ENCODE results near the gene LPP.
A peak's percentile ranks its signal among the peaks of the same experiment; 100 is the strongest.

Gene LPP

DNA sequence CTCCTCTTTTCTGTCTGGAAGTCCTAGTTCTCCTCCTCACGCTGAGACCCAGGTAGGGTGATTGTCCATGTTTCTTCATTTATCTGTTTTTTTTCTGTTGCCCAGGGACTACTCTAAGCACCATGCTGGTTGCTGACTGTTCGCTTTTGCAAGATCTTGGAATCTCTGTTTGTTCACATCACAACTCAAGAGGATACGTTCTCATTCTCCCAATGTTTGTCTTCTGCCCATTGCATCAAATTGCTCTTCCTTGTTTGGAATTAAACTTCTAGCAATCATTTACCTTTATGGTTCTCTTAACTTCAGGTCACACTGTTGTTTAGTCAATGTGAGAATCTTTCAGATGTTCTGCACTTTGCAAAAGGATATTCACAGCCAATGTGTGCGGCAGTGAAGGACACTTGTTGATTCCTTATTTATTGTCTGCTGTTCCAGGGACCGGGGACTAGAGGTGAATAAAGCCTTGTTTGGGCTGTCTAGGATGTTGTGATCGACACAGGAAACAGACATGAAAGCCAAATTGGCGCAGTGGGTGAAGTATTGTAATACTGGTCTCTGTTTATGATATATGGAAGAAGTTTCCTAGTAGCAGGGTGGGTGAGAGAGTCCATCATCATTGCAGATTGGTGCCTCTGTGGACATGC is 24.5 kb downstream of the LPP start:
- Histone ChIP-seq H3K79me2 (ENCODE audit: insufficient read depth, low read length) (no peaks in the 10 kb centered on the region), H3K4me1 (ENCODE audit: insufficient read depth, low read length, severe bottlenecking) (peaks cover 50% of the 10 kb centered on the region), H3K27ac (ENCODE audit: low read depth, low read length, poor library complexity, severe bottlenecking) (no peak overlapping the region), H4K20me1 (ENCODE audit: insufficient read depth, low read length) (no peaks in the 10 kb centered on the region), H3K9me3 (ENCODE audit: low read length) (no peaks in the 10 kb centered on the region), H3F3A (ENCODE audit: insufficient read depth, low read length) (no peaks in the 10 kb centered on the region), H3K9me2 (ENCODE audit: low read depth, low read length) (no peaks in the 10 kb centered on the region), H3K4me2 (ENCODE audit: low read length) (no peak overlapping the region), H3K4me3 (ENCODE audit: low read depth, low read length, poor library complexity, severe bottlenecking) (no peak overlapping the region), H2AFZ (ENCODE audit: low read length) (no peak overlapping the region), H3K36me3 (ENCODE audit: insufficient read depth, low read length) (no peaks in the 10 kb centered on the region; the same call in 1 of the 2 replicates), H3K27me3 (ENCODE audit: insufficient read depth, low read length) (no peaks in the 10 kb centered on the region), H3K9ac (ENCODE audit: low read length) (no peak overlapping the region; the same call in 1 of the 2 replicates)
- TF ChIP-seq, protein P1, sequence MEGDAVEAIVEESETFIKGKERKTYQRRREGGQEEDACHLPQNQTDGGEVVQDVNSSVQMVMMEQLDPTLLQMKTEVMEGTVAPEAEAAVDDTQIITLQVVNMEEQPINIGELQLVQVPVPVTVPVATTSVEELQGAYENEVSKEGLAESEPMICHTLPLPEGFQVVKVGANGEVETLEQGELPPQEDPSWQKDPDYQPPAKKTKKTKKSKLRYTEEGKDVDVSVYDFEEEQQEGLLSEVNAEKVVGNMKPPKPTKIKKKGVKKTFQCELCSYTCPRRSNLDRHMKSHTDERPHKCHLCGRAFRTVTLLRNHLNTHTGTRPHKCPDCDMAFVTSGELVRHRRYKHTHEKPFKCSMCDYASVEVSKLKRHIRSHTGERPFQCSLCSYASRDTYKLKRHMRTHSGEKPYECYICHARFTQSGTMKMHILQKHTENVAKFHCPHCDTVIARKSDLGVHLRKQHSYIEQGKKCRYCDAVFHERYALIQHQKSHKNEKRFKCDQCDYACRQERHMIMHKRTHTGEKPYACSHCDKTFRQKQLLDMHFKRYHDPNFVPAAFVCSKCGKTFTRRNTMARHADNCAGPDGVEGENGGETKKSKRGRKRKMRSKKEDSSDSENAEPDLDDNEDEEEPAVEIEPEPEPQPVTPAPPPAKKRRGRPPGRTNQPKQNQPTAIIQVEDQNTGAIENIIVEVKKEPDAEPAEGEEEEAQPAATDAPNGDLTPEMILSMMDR (IDR thresholded peaks at IDR 0.05; ENCODE audit: low read length) = no peak
- no peak for TF ChIP-seq EZH2 (IDR thresholded peaks at IDR 0.05; ENCODE audit: borderline replicate concordance, low read length)

DNA sequence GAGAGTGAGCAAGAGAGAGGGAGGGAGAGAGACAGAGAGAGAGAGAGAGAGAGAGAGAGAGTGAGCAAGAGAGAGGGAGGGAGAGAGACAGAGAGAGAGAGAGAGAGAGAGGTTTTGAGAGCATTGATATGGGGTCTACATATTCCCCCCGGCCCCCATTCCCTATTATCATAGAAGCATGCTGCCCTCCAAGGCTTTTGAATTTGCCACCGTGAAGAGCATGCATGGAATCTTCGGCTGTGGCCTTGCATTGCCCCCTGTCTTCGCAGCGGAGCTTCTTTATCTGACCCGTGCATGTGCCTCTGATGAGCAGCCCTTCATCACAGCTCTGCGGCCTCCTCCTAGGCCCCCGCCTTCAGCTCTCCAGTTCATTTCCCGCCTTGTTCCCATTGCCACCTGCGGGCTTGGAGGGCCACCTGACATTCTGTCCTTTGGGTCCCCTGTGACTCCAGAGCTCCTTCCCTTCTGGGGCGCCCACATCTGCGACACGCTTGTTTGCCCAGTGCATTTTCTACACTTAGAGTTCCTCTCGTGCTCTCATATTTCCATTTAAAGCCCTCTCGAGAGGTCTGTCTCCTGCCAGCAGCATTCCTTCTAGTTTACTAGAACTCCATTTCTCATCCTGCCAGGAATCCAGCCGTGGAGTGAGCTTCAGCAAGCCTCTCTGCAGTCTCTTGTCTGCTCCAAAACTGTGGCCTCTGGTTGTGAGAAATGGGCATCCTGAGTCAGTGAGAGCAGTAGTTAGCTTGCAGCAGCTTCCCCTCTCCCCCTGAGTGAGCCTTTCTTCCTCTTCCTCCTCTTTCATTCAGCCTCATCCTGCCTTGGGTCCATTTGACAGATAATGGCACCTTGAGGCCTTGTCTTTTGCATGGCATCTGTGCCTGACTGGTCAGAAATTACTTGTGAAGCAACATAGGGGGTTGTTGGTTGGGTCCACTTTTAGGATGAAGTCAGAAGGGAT is 25.3 kb downstream of the LPP start:
- Histone ChIP-seq H3K9me2 (ENCODE audit: low read depth, low read length) (no peaks in the 10 kb centered on the region), H3K4me2 (ENCODE audit: low read length) (peak overlapping the region; percentile 25; the same call in 1 of the 2 replicates), H3K27me3 (ENCODE audit: insufficient read depth, low read length) (no peaks in the 10 kb centered on the region), H3K9ac (ENCODE audit: low read length) (peak overlapping the region; percentile 14; the same call in 1 of the 2 replicates), H3K27ac (ENCODE audit: low read depth, low read length, poor library complexity, severe bottlenecking) (peak overlapping the region; percentile 36), H4K20me1 (ENCODE audit: insufficient read depth, low read length) (no peaks in the 10 kb centered on the region), H3K79me2 (ENCODE audit: insufficient read depth, low read length) (no peaks in the 10 kb centered on the region), H3K4me1 (ENCODE audit: insufficient read depth, low read length, severe bottlenecking) (peaks cover 45% of the 10 kb centered on the region), H3K4me3 (ENCODE audit: low read depth, low read length, poor library complexity, severe bottlenecking) (no peak overlapping the region), H3K9me3 (ENCODE audit: low read length) (no peaks in the 10 kb centered on the region), H2AFZ (ENCODE audit: low read length) (no peak overlapping the region), H3K36me3 (ENCODE audit: insufficient read depth, low read length) (no peaks in the 10 kb centered on the region; the same call in 1 of the 2 replicates), H3F3A (ENCODE audit: insufficient read depth, low read length) (no peaks in the 10 kb centered on the region)
- TF ChIP-seq, protein P1 (IDR thresholded peaks at IDR 0.05; ENCODE audit: low read length) = no peak
- no peak for TF ChIP-seq EZH2 (IDR thresholded peaks at IDR 0.05; ENCODE audit: borderline replicate concordance, low read length)

DNA sequence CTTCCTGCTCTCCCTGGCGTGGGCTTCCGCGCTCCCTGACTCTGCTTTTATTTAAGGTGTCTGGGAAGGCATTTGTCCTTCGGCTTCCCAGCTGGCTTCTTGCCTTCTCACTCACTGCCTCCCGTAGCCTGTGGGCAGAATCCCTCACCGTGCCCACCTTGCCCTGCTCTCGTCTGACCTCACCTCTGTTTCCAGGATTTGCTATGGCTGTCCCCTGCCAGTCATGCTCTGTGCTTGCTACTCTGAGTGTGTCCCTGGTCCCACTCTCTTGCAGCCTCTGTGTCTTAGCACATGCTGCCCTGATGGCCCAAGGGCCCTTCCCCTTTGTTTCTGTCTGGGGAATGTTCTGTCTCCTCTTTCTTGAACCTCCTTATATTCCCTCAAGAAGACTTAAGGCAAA is 26.2 kb downstream of the LPP start:
- Histone ChIP-seq H3K9me3 (ENCODE audit: low read length) (no peaks in the 10 kb centered on the region), H3K4me3 (ENCODE audit: low read depth, low read length, poor library complexity, severe bottlenecking) (no peak overlapping the region), H3K9ac (ENCODE audit: low read length) (no peak overlapping the region), H4K20me1 (ENCODE audit: insufficient read depth, low read length) (no peaks in the 10 kb centered on the region), H3K79me2 (ENCODE audit: insufficient read depth, low read length) (no peaks in the 10 kb centered on the region), H3K27me3 (ENCODE audit: insufficient read depth, low read length) (no peaks in the 10 kb centered on the region), H2AFZ (ENCODE audit: low read length) (no peak overlapping the region), H3F3A (ENCODE audit: insufficient read depth, low read length) (no peaks in the 10 kb centered on the region), H3K4me2 (ENCODE audit: low read length) (no peak overlapping the region), H3K27ac (ENCODE audit: low read depth, low read length, poor library complexity, severe bottlenecking) (no peak overlapping the region), H3K4me1 (ENCODE audit: insufficient read depth, low read length, severe bottlenecking) (peaks cover 37% of the 10 kb centered on the region), H3K36me3 (ENCODE audit: insufficient read depth, low read length) (no peaks in the 10 kb centered on the region; the same call in 1 of the 2 replicates), H3K9me2 (ENCODE audit: low read depth, low read length) (no peaks in the 10 kb centered on the region)
- TF ChIP-seq, protein P1 (IDR thresholded peaks at IDR 0.05; ENCODE audit: low read length) = no peak
- TF ChIP-seq EZH2 (IDR thresholded peaks at IDR 0.05; ENCODE audit: borderline replicate concordance, low read length) = no peak
